Measurements from ENCODE around the gene HJV. TPM values are rescaled to one million over a fixed set of nuclear protein-coding genes. Genes with fewer than 3 reads are reported as not detected.

HJV gene
- polyA plus RNA-seq, 3 donors: not detected

GRCh38 chr1:145986551-145986950, 35.0 kb downstream of the HJV start:
- peaks cover under 1 to 3% of the 10 kb centered on the region in 2 donors for H3K36me3 Mint-ChIP-seq
- Histone ChIP-seq H2AFZ (ENCODE audit: insufficient read depth, low read depth, low read length, poor library complexity, severe bottlenecking) (no peak overlapping the region), H3K4me3 (replicated peaks in 1 of 3; ENCODE audit: low read depth in 2 of 3, low read length in 3 of 3) (peak overlapping the region in 1 of 3 experiments; percentile 65), H3K27me3 (ENCODE audit: control insufficient read depth in 2 of 2, insufficient read depth in 2 of 2, low read length in 2 of 2) (no peaks in the 10 kb centered on the region), H3K9ac (ENCODE audit: insufficient read depth, low read length, poor library complexity, severe bottlenecking) (no peak overlapping the region), H4K20me1 (ENCODE audit: insufficient read depth, low read length) (peaks cover 17% of the 10 kb centered on the region), H3K4me1 (ENCODE audit: control insufficient read depth in 1 of 2, insufficient read depth in 2 of 2, low read length in 2 of 2) (peaks cover 52 to 74% of the 10 kb centered on the region in 2 donors), H3K36me3 (replicated peaks in 1 of 2; ENCODE audit: control insufficient read depth in 1 of 2, insufficient read depth in 2 of 2, low read length in 2 of 2) (no peaks in the 10 kb centered on the region), H3K4me2 (replicated peaks; ENCODE audit: extremely low read depth, low read length, poor library complexity, severe bottlenecking) (peak overlapping the region; percentile 73), H3K79me2 (ENCODE audit: insufficient read depth, low read length) (peaks cover 19% of the 10 kb centered on the region), H3K9me3 (replicated peaks in 1 of 2; ENCODE audit: control insufficient read depth in 1 of 2, insufficient read depth in 1 of 2, low read length in 2 of 2) (no peaks in the 10 kb centered on the region), H3K27ac (ENCODE audit: low read depth in 1 of 2, low read length in 2 of 2) (peak overlapping the region; percentile 75 to 88)
- intact Hi-C loops (cut with micrococcal nuclease): no loop called here
- peak overlapping the region; percentile 98 to 99 (median 99) for H3K27ac Mint-ChIP-seq
- no peak for DNase-seq
- no peak for TF ChIP-seq CTCF (IDR thresholded peaks at IDR 0.05)
- no peaks in the 10 kb centered on the region for H3K27me3 Mint-ChIP-seq (ENCODE audit: low read depth in 3 of 3)
- no peak overlapping the region for H3K4me3 Mint-ChIP-seq
- H3K9me3 Mint-ChIP-seq: no peaks in the 10 kb centered on the region
- WGBS (ENCODE audit: insufficient coverage): 100% methylated on average over 4 of the region's 6 CpGs
- peaks cover 84% of the 10 kb centered on the region for H3K4me1 Mint-ChIP-seq

DNA sequence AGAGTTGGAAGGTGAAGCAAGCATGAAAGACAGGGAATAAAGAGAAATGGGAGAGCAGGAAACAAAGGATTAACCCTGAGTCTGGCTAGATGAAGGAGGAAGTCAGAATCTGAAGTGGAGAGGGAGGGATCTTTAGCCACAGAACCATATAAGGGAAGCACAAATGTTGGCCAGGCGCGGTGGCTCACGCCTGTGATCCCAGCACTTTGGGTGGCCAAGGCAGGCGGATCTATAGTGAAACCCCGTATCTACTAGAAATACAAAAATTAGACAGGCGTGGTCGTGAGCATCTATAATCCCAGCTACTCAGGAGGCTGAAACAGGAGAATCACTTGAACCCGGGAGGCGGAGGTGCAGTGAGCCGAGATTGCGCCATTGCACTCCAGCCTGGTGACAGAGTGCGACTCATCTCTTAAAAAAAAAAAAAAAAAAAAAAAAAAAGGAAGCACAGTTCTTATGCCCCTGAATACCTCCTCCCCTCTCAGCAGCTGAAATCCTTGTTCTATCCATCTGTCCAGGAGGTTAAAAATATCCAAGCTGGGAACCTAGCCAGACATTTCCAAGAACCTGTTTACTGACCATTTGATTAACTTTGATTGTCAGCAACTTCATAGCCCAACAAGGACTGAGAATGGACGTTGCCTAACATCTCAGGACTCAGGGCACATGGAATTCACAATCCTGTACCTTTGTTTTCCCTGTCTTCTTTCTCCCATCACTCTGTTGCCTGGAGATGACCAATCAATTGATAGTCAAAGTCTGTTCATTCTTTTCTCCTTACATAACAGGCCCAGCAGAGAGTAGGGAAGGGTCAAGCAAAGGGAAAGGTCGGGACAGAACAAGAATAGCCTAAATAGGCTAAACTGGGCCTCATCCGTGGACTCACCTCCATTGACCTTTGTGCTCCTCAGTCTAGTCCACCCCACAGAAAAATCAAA, 35.8 kb downstream of the HJV start:
- peak overlapping the region; percentile 73 for H3K4me2 ChIP-seq (replicated peaks; ENCODE audit: extremely low read depth, low read length, poor library complexity, severe bottlenecking)

More for the DNA sequence above, 35.8 kb downstream of the HJV start:
- Mint-ChIP-seq H3K27ac (peak overlapping the region; percentile 98 to 99 (median 99)), H3K4me1 (peaks cover 82% of the 10 kb centered on the region), H3K9me3 (no peaks in the 10 kb centered on the region), H3K36me3 (peaks cover 0 to 2% of the 10 kb centered on the region in 2 donors), H3K4me3 (peak overlapping the region; percentile 80 to 97), H3K27me3 (ENCODE audit: low read depth in 3 of 3) (no peaks in the 10 kb centered on the region)
- Histone ChIP-seq H3K9ac (ENCODE audit: insufficient read depth, low read length, poor library complexity, severe bottlenecking) (peak overlapping the region; percentile 30), H3K4me3 (replicated peaks in 1 of 3; ENCODE audit: low read depth in 2 of 3, low read length in 3 of 3) (peak overlapping the region; percentile 18 to 65 (median 49)), H3K27ac (ENCODE audit: low read depth in 1 of 2, low read length in 2 of 2) (peak overlapping the region; percentile 75 to 88), H4K20me1 (ENCODE audit: insufficient read depth, low read length) (peaks cover 9% of the 10 kb centered on the region), H3K36me3 (replicated peaks in 1 of 2; ENCODE audit: control insufficient read depth in 1 of 2, insufficient read depth in 2 of 2, low read length in 2 of 2) (no peaks in the 10 kb centered on the region), H3K9me3 (replicated peaks in 1 of 2; ENCODE audit: control insufficient read depth in 1 of 2, insufficient read depth in 1 of 2, low read length in 2 of 2) (no peaks in the 10 kb centered on the region), H2AFZ (ENCODE audit: insufficient read depth, low read depth, low read length, poor library complexity, severe bottlenecking) (no peak overlapping the region), H3K27me3 (ENCODE audit: control insufficient read depth in 2 of 2, insufficient read depth in 2 of 2, low read length in 2 of 2) (no peaks in the 10 kb centered on the region), H3K4me1 (ENCODE audit: control insufficient read depth in 1 of 2, insufficient read depth in 2 of 2, low read length in 2 of 2) (peaks cover 54 to 81% of the 10 kb centered on the region in 2 donors), H3K79me2 (ENCODE audit: insufficient read depth, low read length) (peaks cover 19% of the 10 kb centered on the region)
- peak; percentile 61 to 77 (median 76) for DNase-seq
- 4% methylated on average over 13 of the region's 15 CpGs for WGBS (ENCODE audit: insufficient coverage)
- no peak for TF ChIP-seq CTCF (IDR thresholded peaks at IDR 0.05)
- intact Hi-C loops (cut with micrococcal nuclease): no loop called here
